A549 (cell line): ENCODE results near the gene SMIM28.

Experiments
- CEBPB ChIP-seq, 2 experiments: fragments of >200 bp in 1 of 2; sonication (Bioruptor Twin) in 1 of 2; formaldehyde crosslinking in 1 of 2; IDR thresholded peaks; 2 replicates each; pipeline ENCODE4 v1.6.1; 2012 to 2016
- CHD2 ChIP-seq: fragments of 150-350 bp; IDR thresholded peaks from 2 replicates; pipeline ENCODE4 v1.6.1; 2014; ENCODE audit warnings: low read length; ENCODE audit not compliant: partially characterized antibody
- EP300 ChIP-seq, 2 experiments: fragments of >200 bp; sonication (Bioruptor Twin); formaldehyde crosslinking; IDR thresholded peaks; 2 replicates in 1 of 2; 3 replicates in 1 of 2; pipeline ENCODE4 v1.6.1; 2016 to 2017
- ESRRA ChIP-seq: fragments of 150-350 bp; IDR thresholded peaks from 2 replicates; pipeline ENCODE4 v1.6.1; 2014; ENCODE audit warnings: mild to moderate bottlenecking, low read length, borderline replicate concordance
- JUN ChIP-seq, 2 experiments: fragments of >200 bp; sonication (Bioruptor Twin); formaldehyde crosslinking; IDR thresholded peaks; 2 replicates in 1 of 2; 3 replicates in 1 of 2; pipeline ENCODE4 v1.6.1; 2016 to 2017
- MYC ChIP-seq: IDR thresholded peaks from 2 replicates; pipeline ENCODE4 v1.6.1; 2012; ENCODE audit warnings: mild to moderate bottlenecking, inconsistent platforms, low read length, improper control_type of control experiment, borderline replicate concordance
- NR3C1 ChIP-seq: fragments of >200 bp; sonication (Bioruptor Twin); formaldehyde crosslinking; IDR thresholded peaks from 3 replicates; pipeline ENCODE4 v1.6.1; 2017
- POLR2A ChIP-seq: IDR thresholded peaks from 2 replicates; pipeline ENCODE4 v1.6.1; 2012; ENCODE audit warnings: mild to moderate bottlenecking, low read length
- RFX5 ChIP-seq: fragments of 450-650 bp; IDR thresholded peaks from 2 replicates; pipeline ENCODE4 v1.7.1; 2014; ENCODE audit warnings: antibody characterized with exemption, mild to moderate bottlenecking, moderate library complexity
- TF ChIP-seq, protein P1 (sequence below): fragments of >200 bp; sonication (Bioruptor Twin); formaldehyde crosslinking; IDR thresholded peaks from 3 replicates; pipeline ENCODE4 v1.5.1; 2016
- TF ChIP-seq, protein P2 (sequence below): fragments of 450-650 bp; IDR thresholded peaks from 2 replicates; pipeline ENCODE4 v1.6.1; 2014; ENCODE audit warnings: antibody characterized with exemption
- TF ChIP-seq, protein P3 (sequence below): IDR thresholded peaks from 2 replicates; pipeline ENCODE4 v1.6.1; 2012; ENCODE audit warnings: low read depth, borderline replicate concordance

DNA sequence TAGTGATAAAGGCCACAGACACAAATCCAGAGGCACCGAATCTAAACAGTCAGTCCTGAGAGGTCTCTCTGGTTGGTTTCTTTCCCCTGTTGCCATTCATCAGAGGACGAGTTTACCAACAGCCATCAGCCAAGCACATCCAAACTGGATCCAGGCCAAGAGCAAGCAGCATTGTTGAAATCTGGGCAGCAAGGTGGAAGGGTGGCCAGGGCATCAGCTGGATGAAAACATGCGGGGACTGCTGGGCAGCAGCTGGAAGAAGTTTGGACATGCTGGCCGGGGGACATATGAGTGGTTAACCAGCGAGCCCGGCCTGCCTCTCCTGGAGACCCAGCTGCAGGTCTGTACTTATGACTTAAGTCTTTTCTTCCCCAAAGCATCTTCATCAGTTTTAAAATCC lies at the start of gene SMIM28:
- TF ChIP-seq, protein P1, sequence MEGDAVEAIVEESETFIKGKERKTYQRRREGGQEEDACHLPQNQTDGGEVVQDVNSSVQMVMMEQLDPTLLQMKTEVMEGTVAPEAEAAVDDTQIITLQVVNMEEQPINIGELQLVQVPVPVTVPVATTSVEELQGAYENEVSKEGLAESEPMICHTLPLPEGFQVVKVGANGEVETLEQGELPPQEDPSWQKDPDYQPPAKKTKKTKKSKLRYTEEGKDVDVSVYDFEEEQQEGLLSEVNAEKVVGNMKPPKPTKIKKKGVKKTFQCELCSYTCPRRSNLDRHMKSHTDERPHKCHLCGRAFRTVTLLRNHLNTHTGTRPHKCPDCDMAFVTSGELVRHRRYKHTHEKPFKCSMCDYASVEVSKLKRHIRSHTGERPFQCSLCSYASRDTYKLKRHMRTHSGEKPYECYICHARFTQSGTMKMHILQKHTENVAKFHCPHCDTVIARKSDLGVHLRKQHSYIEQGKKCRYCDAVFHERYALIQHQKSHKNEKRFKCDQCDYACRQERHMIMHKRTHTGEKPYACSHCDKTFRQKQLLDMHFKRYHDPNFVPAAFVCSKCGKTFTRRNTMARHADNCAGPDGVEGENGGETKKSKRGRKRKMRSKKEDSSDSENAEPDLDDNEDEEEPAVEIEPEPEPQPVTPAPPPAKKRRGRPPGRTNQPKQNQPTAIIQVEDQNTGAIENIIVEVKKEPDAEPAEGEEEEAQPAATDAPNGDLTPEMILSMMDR: no peak
- TF ChIP-seq CEBPB (IDR thresholded peaks at IDR 0.05) (no peak), JUN (IDR thresholded peaks at IDR 0.05) (no peak), EP300 (IDR thresholded peaks at IDR 0.05) (no peak), RFX5 (no peak), MYC (no peak), POLR2A (no peak), ESRRA (no peak), NR3C1 (no peak), CHD2 (no peak)
- TF ChIP-seq, protein P2, sequence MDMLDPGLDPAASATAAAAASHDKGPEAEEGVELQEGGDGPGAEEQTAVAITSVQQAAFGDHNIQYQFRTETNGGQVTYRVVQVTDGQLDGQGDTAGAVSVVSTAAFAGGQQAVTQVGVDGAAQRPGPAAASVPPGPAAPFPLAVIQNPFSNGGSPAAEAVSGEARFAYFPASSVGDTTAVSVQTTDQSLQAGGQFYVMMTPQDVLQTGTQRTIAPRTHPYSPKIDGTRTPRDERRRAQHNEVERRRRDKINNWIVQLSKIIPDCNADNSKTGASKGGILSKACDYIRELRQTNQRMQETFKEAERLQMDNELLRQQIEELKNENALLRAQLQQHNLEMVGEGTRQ: no peak
- TF ChIP-seq, protein P3, sequence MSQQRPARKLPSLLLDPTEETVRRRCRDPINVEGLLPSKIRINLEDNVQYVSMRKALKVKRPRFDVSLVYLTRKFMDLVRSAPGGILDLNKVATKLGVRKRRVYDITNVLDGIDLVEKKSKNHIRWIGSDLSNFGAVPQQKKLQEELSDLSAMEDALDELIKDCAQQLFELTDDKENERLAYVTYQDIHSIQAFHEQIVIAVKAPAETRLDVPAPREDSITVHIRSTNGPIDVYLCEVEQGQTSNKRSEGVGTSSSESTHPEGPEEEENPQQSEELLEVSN: no peak
